ENCODE measurements around the gene CNGA4.

Gene CNGA4

GRCh38 chr11:6238902-6239301 is at the start of gene CNGA4:
CNGA4 (plus strand) TSS chr11:6239089; CDS start chr11:6239207, 118 bp downstream.
- DNase-seq (ENCODE audit: low read depth), result no peak

DNA sequence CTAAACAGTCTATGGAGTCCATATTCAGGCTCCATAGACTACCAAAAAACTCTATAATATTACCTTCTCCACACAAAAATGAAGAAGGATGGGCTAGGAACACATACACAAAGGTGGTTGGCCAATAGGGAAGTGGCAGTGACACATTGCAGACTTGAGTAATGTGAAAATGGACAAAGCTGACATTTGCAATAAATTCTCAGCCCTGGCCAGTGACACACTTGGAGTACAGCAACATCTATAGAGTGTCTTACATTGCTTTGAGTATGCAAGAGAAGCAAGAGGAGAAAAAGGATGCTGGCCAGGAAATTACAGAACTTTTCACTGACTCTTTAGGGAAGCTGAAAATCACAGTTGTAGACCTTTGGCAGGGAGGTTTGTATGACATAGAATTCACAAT is 47.1 kb upstream of the CNGA4 start:
- DNase-seq (ENCODE audit: low read depth), result no peak

GRCh38 chr11:6194065-6194581 is 44.8 kb upstream of the CNGA4 start:
- DNase-seq (ENCODE audit: low read depth), result peak; percentile 90

DNA sequence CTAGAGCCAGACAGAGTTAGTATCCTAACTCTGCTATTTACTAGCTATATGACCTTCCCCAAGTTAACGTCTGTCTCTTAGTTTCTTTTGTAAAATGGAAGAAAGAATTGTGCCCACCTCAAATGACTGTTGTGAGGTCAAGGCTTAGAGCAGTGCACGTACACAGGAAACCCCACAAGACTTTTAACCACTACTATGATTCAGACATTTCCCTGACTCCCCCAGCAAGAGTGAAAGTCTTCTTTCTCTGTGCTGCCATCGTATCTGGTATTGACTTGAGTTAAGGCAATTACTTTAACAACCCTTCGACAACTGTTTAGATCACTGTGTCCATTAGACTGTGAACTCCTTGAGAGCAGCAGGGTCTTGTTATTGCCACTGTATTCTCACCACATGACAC is 42.5 kb upstream of the CNGA4 start:
- DNase-seq (ENCODE audit: low read depth), result peak; percentile 44

- DNase-seq (ENCODE audit: low read depth), result peak; percentile 56
Measured at GRCh38 chr11:6197466-6198200, 41.3 kb upstream of the CNGA4 start.

DNA sequence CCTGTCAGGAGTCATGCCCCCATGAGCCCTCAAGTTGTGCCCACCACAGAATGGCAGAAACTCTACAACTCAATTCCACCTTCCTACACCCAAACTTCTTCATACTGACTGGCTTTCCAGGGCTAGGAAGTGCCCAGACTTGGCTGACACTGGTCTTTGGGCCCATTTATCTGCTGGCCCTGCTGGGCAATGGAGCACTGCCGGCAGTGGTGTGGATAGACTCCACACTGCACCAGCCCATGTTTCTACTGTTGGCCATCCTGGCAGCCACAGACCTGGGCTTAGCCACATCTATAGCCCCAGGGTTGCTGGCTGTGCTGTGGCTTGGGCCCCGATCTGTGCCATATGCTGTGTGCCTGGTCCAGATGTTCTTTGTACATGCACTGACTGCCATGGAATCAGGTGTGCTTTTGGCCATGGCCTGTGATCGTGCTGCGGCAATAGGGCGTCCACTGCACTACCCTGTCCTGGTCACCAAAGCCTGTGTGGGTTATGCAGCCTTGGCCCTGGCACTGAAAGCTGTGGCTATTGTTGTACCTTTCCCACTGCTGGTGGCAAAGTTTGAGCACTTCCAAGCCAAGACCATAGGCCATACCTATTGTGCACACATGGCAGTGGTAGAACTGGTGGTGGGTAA is 39.6 kb upstream of the CNGA4 start, which contains the start of gene OR52W1:
Gene OR52W1, plus strand, starts transcription at position 51 of the 637 bp plus-strand sequence. Its CDS starts 0 bp downstream, at position 51.
- DNase-seq (ENCODE audit: low read depth), result no peak

DNA sequence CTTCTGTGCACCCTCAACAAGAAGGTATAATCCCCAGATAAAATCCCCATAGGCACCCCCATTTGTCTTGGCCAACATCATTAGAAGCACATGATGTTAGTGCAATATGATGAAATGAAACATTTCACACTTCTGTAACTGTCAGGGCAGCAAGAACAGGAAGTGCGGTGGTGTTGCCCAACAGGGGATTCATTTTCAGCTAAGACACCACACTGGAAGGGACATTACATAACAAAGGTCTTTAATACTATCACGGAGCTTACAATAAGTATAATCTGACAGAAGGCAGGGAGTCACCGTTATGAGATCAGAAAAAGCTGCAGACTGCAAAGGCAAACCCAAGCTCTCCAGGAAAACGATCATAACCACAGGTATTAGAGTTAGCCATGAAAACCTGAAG is 37.9 kb upstream of the CNGA4 start:
- peak; percentile 62 for DNase-seq (ENCODE audit: low read depth)

DNA sequence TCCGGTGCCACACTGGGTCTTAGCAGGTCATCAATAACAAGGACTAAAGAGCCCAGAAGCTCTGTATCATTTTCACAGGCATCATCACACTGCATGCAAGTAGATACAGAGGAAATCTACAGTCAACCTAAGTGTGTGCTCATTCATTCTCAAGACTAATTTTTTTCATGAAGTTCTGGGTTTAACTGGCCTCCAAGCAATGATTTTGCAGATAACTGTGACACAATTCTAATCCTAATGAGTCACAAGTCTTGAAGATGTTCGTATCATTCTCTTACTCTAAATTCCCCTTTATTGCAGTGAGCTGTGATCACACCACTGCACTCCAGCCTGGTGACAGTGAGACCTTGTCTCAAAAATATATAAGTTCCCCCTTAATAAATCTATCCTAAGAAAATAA is 37.4 kb upstream of the CNGA4 start:
- peak; percentile 80 for DNase-seq (ENCODE audit: low read depth)

GRCh38 chr11:6202041-6202440 is 36.8 kb upstream of the CNGA4 start:
- peak; percentile 60 for DNase-seq (ENCODE audit: low read depth)

GRCh38 chr11:6203327-6203726 is 35.6 kb upstream of the CNGA4 start:
- DNase-seq (ENCODE audit: low read depth), result no peak

DNA sequence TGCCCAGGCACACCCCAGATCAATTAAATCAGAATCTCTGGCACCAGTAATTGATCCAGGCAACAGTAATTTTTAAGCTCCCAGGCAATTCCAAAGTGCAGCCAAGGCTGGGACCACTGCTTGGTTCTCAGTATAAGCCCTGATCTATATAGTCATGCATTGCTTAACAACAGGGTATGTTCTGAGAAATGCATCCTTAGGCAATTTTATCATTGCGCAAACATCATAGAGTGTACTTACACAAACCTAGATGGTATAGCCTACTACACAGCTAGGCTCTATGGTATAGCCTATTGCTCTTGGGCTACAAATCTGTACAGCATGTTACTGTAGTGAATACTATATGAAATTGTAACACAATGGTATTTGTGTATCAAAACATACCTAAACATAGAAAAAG is 34.2 kb upstream of the CNGA4 start:
- DNase-seq (ENCODE audit: low read depth), result peak; percentile 49

- no peak for DNase-seq (ENCODE audit: low read depth)
Measured at GRCh38 chr11:6205366-6205765, 33.5 kb upstream of the CNGA4 start, which contains the start of gene C11orf42. C11orf42 (plus strand) TSS chr11:6205557; CDS start chr11:6205616, 59 bp downstream.

DNA sequence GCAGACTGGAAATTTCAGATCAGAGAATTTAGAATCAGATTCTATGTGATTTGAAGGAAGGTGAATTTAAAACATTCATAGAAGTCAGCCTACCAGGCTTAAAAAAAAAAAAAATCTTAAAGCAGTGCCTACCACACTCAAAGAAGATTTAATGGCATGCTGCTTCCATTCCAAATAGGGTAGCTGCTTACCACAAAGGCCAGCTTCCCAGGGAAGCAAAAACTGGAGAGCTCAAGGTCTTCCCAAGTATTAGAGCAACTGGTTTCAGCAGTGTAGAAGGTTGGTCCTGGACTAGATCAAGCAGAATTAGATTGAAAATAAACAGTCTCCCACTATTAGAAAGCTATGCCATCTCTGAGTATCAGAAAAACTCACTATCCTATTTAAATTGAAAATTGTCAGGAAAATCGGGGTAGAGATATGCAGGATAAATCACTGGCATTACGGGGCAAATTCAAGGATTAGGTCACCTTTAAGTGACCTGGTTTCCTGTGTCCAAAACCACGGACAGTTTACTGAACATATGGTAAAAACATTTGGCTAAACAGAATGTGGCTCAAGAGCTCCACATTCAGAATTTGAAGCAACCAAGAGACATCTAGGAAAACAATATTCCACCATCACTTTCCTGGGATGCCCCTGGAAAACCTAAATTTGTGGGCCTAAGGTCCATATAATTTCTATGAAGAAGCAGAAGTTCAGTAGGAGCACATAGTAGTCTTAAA is 32.3 kb upstream of the CNGA4 start:
- peak; percentile 52 for DNase-seq (ENCODE audit: low read depth)

DNA sequence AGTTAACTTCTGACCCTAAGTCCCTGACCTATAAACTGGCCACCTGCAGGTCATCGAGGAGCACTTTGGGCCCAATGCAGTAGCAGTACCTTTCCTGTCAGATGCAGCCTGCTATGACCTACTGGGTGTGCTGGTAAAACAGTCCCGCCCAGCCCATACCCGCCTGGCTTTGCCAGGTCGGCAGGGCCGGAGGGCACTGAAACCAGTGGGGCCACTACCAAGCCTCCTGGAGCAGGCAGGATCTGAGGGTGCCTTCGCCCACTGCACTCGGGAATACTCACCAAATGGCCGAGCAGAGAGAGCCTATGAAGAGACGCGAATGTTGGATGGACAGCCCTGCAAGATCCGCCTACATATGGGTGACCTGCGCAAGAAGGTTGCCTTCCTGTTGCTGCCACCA is 29.1 kb upstream of the CNGA4 start:
- no peak for DNase-seq (ENCODE audit: low read depth)

GRCh38 chr11:6210274-6210955 is 28.5 kb upstream of the CNGA4 start:
- peak; percentile 33 for DNase-seq (ENCODE audit: low read depth)

DNA sequence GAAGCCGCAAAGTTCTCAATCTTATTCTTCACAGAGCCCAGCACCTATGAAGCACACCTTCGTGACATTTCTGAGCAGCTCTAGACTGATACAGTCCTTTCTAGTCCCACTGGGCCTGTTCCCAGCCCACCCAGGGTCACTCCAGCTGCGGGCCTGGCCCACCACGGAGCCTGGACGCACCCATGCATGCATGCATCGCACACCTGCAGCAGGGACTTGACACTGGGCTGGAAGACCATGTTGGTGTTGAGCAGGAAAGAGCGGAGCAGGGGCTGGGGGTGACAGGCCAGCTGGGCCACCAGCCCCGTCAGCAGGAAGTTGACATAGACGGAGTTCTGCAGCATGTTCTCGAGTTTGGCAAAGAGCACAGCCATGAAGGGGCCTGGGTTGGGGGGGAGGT is 24.4 kb upstream of the CNGA4 start:
- no peak for DNase-seq (ENCODE audit: low read depth)

GRCh38 chr11:6216501-6216900 is 22.4 kb upstream of the CNGA4 start:
- DNase-seq (ENCODE audit: low read depth), result no peak

DNA sequence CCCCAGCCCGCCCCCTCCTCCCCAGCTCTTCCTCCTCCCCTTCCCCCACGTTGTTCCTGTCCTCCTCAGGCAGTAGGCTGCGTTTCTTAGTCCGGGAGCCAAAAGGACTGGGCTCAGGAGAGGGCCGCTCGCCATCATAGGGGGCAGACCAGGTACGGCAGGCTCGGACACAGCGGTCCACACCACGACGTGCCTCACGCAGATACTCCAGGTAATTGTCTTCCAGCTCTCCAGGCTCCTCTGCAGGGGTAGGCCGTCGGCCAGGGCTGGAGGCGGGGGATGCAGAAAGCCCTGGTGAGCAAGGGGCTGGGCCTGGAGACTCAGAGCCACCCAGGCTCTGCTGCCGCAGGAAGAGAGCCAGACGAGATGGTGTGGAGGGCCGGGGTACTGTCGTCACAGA is 21.2 kb upstream of the CNGA4 start:
- DNase-seq (ENCODE audit: low read depth), result no peak

GRCh38 chr11:6219359-6219758 is 19.5 kb upstream of the CNGA4 start:
- DNase-seq (ENCODE audit: low read depth), result peak; percentile 89

DNA sequence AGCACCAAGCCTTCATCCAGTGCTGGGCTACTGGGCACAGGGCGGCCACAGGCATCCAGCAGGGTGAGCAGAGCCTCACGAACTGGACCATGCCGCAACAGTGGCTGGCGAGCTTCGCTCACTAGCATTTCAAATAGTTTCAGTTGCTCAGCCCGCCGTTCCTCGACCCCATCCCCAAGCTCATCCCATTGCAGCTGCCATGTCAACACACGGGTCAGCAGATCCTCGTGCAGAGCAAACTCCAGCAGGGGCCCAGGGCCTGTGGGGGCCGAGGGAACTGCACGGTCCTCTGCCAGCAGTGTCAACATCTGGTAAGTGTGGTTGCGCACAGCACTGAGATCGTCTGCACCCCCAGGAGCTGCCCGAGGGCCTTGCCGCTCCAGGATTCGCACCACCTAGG is 15.0 kb upstream of the CNGA4 start:
- no peak for DNase-seq (ENCODE audit: low read depth)

- DNase-seq (ENCODE audit: low read depth), result no peak
Measured at GRCh38 chr11:6224421-6224820, 14.5 kb upstream of the CNGA4 start.

DNA sequence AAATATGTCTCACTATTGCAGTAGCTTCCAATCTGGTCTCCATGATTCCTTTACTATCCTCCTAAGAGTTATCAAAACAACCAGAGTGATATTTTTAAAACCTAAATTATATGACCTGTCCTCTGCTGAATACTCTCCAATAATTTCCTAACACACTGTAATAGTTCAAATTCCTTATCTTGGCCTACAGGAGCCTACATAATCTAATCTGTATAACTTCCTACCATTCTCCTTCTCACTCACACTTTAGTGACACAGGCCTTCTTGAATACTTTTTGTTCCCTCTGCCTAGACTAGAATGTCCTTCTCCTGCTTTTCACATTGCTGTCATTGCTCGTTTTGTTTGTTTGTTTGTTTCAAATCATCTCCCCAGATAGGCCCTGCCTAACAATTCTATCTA is 13.9 kb upstream of the CNGA4 start:
- DNase-seq (ENCODE audit: low read depth), result no peak
